Loucy (cell line): ENCODE measurements around the gene QSOX1.

Source experiments
- H2AFZ ChIP-seq: fragments of 200-600 bp; sonication (generic); 2 replicates; pipeline ENCODE4 v1.6.0; 2016; ENCODE audit warnings: antibody characterized with exemption, mild to moderate bottlenecking, low read length, moderate library complexity
- H3F3A ChIP-seq: fragments of 200-600 bp; 2 replicates; pipeline ENCODE4 v1.6.0; 2016; ENCODE audit warnings: antibody characterized with exemption, low read depth, mild to moderate bottlenecking
- H3K27me3 ChIP-seq: fragments of 200-600 bp; sonication (generic); 2 replicates; pipeline ENCODE4 v1.6.1; 2014; ENCODE audit warnings: low read length, mild to moderate bottlenecking; ENCODE audit not compliant: insufficient read depth, poor library complexity, severe bottlenecking
- H3K36me3 ChIP-seq: fragments of 200-600 bp; sonication (generic); 2 replicates; pipeline ENCODE4 v1.6.1; 2016; ENCODE audit warnings: low read length; ENCODE audit not compliant: insufficient read depth
- H3K4me1 ChIP-seq: fragments of 200-600 bp; sonication (generic); 2 replicates; pipeline ENCODE4 v1.5.1; 2014; ENCODE audit warnings: low read length, mild to moderate bottlenecking; ENCODE audit not compliant: insufficient read depth, poor library complexity, severe bottlenecking
- H3K4me2 ChIP-seq: fragments of 200-600 bp; sonication (generic); 2 replicates; pipeline ENCODE4 v1.6.0; 2014; ENCODE audit warnings: antibody characterized with exemption, low read length, low read depth, mild to moderate bottlenecking; ENCODE audit not compliant: poor library complexity, severe bottlenecking
- H3K4me3 ChIP-seq: fragments of 200-600 bp; sonication (generic); 2 replicates; pipeline ENCODE4 v1.5.1; 2014; ENCODE audit warnings: low read length, mild to moderate bottlenecking, mixed read lengths; ENCODE audit not compliant: poor library complexity, severe bottlenecking
- H3K79me2 ChIP-seq: fragments of 200-600 bp; sonication (generic); 2 replicates; pipeline ENCODE4 v1.6.1; 2014; ENCODE audit warnings: low read length; ENCODE audit not compliant: insufficient read depth
- H3K9ac ChIP-seq: fragments of 200-600 bp; sonication (generic); 2 replicates; pipeline ENCODE4 v1.6.0; 2014; ENCODE audit warnings: mild to moderate bottlenecking, low read depth, low read length, moderate library complexity; ENCODE audit not compliant: poor library complexity, severe bottlenecking
- H3K9me2 ChIP-seq: fragments of 200-600 bp; sonication (generic); replicated peaks from 2 replicates; pipeline ENCODE4 v1.6.1; 2016; ENCODE audit warnings: low read depth, low read length, mixed read lengths
- H3K9me3 ChIP-seq: fragments of 200-600 bp; sonication (generic); 2 replicates; pipeline ENCODE4 v1.6.1; 2014; ENCODE audit warnings: mild to moderate bottlenecking, antibody characterized with exemption, low read length, low read depth; ENCODE audit not compliant: insufficient read depth
- H4K20me1 ChIP-seq: fragments of 200-600 bp; sonication (generic); 2 replicates; pipeline ENCODE4 v1.6.0; 2014; ENCODE audit warnings: antibody characterized with exemption, low read length, mild to moderate bottlenecking; ENCODE audit not compliant: insufficient read depth, poor library complexity, severe bottlenecking
- EZH2phosphoT487 ChIP-seq: fragments of 200-600 bp; IDR thresholded peaks from 2 replicates; pipeline ENCODE4 v1.6.1; 2018; ENCODE audit warnings: antibody characterized with exemption, mild to moderate bottlenecking, moderate library complexity, borderline replicate concordance
- TF ChIP-seq, protein P1 (sequence below): fragments of 200-600 bp; sonication (generic); conservative IDR thresholded peaks from 2 replicates; pipeline ENCODE4 v1.5.1; 2014; ENCODE audit warnings: mild to moderate bottlenecking, antibody characterized with exemption, low read length

QSOX1 gene

DNA sequence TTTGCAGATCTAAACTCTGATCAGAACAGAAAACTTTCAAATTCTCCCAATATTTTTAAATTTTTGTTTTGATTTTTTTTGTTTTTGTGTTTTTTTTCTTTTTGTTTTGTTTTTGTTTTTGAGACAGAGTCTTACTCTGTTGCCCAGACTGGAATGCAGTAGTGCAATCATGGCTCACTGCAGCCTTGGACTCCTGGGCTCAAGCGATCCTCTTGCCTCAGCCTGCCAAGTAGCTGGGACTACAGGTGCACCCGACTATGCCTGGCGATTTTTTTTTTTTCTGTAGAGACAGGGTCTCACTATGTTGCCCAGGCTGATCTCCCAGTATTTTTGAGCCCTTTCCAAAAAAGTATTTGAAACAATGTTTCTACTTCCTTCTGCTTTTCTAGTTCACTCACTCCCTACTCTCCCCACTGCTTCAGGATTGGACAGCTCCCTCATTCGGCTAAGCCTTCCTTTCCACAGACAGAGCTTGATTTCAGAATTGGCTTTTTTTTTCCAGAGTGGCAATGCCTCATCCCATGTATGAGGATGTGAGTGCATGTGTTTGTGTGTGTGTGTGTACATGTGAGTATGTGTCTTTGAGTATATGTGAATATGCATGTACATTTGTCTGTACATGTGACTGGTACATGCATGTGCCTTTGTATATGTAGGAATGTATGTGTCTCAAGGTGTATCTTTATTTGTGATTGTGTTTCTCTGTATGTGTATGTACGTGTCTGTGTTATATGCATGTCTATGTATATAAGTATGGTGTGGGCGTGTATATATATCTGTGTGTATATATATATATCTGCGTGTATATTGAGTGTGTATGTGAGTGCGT is 87.3 kb downstream of the QSOX1 start:
- H3F3A ChIP-seq: no peaks in the 10 kb centered on the region
- no peak for TF ChIP-seq EZH2phosphoT487
- TF ChIP-seq, protein P1, sequence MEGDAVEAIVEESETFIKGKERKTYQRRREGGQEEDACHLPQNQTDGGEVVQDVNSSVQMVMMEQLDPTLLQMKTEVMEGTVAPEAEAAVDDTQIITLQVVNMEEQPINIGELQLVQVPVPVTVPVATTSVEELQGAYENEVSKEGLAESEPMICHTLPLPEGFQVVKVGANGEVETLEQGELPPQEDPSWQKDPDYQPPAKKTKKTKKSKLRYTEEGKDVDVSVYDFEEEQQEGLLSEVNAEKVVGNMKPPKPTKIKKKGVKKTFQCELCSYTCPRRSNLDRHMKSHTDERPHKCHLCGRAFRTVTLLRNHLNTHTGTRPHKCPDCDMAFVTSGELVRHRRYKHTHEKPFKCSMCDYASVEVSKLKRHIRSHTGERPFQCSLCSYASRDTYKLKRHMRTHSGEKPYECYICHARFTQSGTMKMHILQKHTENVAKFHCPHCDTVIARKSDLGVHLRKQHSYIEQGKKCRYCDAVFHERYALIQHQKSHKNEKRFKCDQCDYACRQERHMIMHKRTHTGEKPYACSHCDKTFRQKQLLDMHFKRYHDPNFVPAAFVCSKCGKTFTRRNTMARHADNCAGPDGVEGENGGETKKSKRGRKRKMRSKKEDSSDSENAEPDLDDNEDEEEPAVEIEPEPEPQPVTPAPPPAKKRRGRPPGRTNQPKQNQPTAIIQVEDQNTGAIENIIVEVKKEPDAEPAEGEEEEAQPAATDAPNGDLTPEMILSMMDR: no peak
- H3K4me3 ChIP-seq: no peak overlapping the region
- no peak overlapping the region for H2AFZ ChIP-seq
- no peak overlapping the region for H3K4me2 ChIP-seq
- H3K36me3 ChIP-seq: no peaks in the 10 kb centered on the region
- no peaks in the 10 kb centered on the region for H3K79me2 ChIP-seq
- H3K9me2 ChIP-seq: no peaks in the 10 kb centered on the region
- no peaks in the 10 kb centered on the region for H3K27me3 ChIP-seq
- H3K9me3 ChIP-seq: no peaks in the 10 kb centered on the region
- H4K20me1 ChIP-seq: no peaks in the 10 kb centered on the region
- H3K9ac ChIP-seq: no peak overlapping the region
- peaks cover 9% of the 10 kb centered on the region for H3K4me1 ChIP-seq

DNA sequence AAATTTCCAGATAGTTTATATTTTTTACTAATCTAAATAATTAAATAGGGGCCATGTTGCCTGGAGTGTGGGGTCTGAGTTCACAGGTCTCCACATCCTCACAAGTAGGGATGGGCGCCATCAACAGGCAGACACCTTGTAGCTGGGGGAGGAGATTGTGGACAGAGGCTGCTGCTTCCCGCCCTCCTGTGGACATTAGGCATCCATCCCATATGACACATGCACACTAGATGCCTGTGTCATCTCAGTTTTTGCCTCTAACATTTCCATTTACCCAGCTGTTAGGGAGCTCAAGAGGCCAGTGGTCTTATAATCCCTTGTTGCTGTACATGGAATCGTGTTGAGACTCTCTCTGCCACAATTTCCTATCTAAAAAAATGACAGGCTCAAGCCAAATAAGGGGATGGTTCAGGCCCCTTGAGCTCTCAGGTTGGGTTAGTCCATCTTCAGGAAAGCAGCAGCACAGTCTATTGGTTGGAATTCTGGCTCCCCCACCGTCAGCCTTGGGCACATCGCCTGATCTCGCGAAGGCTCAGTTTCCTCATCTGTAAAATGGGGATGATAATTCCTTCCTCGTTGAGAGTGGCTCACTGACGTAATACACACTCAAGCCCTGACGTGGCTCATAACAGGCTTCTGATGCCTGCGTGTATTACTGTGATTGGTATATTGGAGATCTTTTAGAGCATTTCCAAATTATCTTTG is 89.0 kb downstream of the QSOX1 start:
- H3K9me2 ChIP-seq: no peaks in the 10 kb centered on the region
- no peaks in the 10 kb centered on the region for H3F3A ChIP-seq
- peaks cover 9% of the 10 kb centered on the region for H3K4me1 ChIP-seq
- H2AFZ ChIP-seq: no peak overlapping the region
- H3K79me2 ChIP-seq: no peaks in the 10 kb centered on the region
- H3K4me3 ChIP-seq: no peak overlapping the region
- no peaks in the 10 kb centered on the region for H3K27me3 ChIP-seq
- no peaks in the 10 kb centered on the region for H4K20me1 ChIP-seq
- H3K9me3 ChIP-seq: no peaks in the 10 kb centered on the region
- H3K36me3 ChIP-seq: no peaks in the 10 kb centered on the region
- H3K4me2 ChIP-seq: no peak overlapping the region
- TF ChIP-seq EZH2phosphoT487: no peak
- TF ChIP-seq, protein P1: 0 out of 2 replicates have a peak, but pooled peaks have one; percentile 21
- H3K9ac ChIP-seq: no peak overlapping the region

DNA sequence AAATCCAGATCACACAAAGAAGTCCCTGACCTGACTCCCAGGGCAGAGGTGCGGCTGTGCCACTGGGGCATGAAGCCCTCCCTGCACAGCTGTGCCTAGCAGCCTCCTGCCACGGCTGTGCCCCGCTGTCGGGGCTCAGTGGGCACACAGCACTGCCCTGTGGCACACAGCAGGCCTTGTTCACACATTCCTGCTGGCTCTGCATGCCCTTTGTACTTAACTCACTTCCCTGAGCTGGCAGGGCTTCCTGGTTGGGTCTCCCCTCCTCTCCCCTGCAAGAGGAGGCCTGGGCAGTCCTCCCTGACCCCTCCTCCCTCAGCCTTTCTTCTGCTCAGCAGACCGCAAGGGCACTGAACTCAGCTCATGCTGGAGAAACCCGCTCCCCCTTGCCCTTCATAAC is 90.2 kb downstream of the QSOX1 start:
- Histone ChIP-seq H2AFZ (peak overlapping the region; percentile 5; the same call in 1 of the 2 replicates), H3K9ac (no peak overlapping the region), H3K9me3 (no peaks in the 10 kb centered on the region), H3K36me3 (no peaks in the 10 kb centered on the region), H3K4me1 (peaks cover 14% of the 10 kb centered on the region), H3K27me3 (no peaks in the 10 kb centered on the region), H3K4me2 (no peak overlapping the region), H3K4me3 (no peak overlapping the region), H4K20me1 (no peaks in the 10 kb centered on the region), H3F3A (no peaks in the 10 kb centered on the region), H3K9me2 (no peaks in the 10 kb centered on the region), H3K79me2 (no peaks in the 10 kb centered on the region)
- TF ChIP-seq EZH2phosphoT487: no peak
- TF ChIP-seq, protein P1: no peak
